Ascending aorta (tissue), 2 donors: ENCODE data around the gene ZNF367. TPM values are rescaled to one million over a fixed set of nuclear protein-coding genes. Genes with fewer than 3 reads are reported as not detected.

Experiments used
- DNase-seq, 2 donors: peaks; one replicate each; pipeline ENCODE4 v3.0.0-alpha.2; 2019; ENCODE audit warnings: low spot score in 2 of 2
- H3K27ac ChIP-seq, 2 donors: fragments of 200-600 bp; sonication (generic); one replicate each; pipeline ENCODE4 v1.5.1; 2016 to 2017; ENCODE audit warnings: mild to moderate bottlenecking in 1 of 2
- H3K27me3 ChIP-seq: fragments of 200-600 bp; sonication (generic); one replicate; pipeline ENCODE4 v1.5.1; 2017
- H3K36me3 ChIP-seq, 2 donors: fragments of 200-600 bp; sonication (generic); one replicate each; pipeline ENCODE4 v1.5.1; 2016
- H3K4me1 ChIP-seq, 2 donors: fragments of 200-600 bp; sonication (generic); one replicate each; pipeline ENCODE4 v1.5.1; 2016 to 2017; ENCODE audit warnings: mild to moderate bottlenecking in 1 of 2
- H3K4me3 ChIP-seq, 2 donors: fragments of 200-600 bp; sonication (generic); one replicate each; pipeline ENCODE4 v1.5.1; 2016 to 2017; ENCODE audit warnings: mild to moderate bottlenecking in 1 of 2
- H3K9me3 ChIP-seq, 2 donors: fragments of 200-600 bp; sonication (generic); one replicate each; pipeline ENCODE4 v1.5.1; 2016
- intact Hi-C: fragments of 100-400 bp; cut with DNase I; formaldehyde crosslinking; loops from one replicate; pipeline ENCODE4 v1.15.1; 2023
- total RNA-seq: library from RNA; depleted of rRNA; stranded (reverse); fragments of >200 nt; gene quantifications from one replicate; pipeline ENCODE4 v1.1.0, GENCODE V29; 2016
- TF ChIP-seq, protein P1 (sequence below), 3 experiments: fragments of 200-600 bp in 2 of 3; fragments of 450-650 bp in 1 of 3; sonication (generic) in 2 of 3; IDR thresholded peaks; one replicate each; pipeline ENCODE4 v1.5.1; 2016 to 2019; ENCODE audit warnings: antibody characterized with exemption in 3 of 3, mild to moderate bottlenecking in 1 of 3, moderate library complexity in 1 of 3

ZNF367 gene
- total RNA-seq, 1 donor from 2014 or later, result 3.9 TPM

DNA sequence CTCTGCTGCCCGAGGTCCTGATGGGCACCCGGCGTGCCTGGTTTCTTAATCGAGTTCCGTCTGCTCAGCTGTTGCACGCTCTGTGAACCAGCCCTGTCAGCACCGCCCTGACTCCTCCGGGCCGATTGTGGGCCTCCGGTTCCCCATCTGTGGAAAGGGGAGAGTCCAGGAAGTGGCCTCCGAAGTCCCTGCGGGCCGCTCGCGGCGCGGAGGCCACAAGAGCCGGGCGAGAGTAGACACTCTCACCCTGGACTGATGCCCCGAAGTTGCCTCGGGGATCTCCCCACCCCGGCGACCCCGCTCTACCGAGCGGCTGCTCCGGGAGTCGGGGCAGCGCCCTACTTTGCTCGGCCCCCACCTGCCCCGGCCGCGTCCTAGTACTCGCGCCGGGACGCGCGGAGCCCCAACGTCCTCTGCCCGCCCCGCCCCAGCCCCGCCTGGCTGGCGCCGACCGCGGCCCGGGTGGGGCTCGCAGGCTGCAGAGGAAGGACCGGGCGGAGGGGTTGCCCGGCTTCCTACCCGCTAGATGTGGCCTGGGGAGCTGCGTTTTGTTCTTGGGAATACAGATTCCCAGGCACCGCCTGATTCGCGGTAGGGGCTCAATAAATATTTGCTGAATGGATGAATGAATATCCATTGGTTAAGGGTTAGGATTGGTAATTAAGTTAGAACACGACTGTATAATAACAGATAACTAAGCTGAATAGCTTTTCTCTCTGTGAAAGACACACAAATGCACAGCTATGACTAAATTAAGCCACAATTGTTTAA, 935 bp upstream of the ZNF367 start:
- intact Hi-C loops, result loop anchor here (1.0 to 5.0 kb wide), 7 partner anchors 36 to 908 kb away; partner anchors contain the start of genes CDC14B and SLC35D2
- Histone ChIP-seq H3K36me3 (no peaks in the 10 kb centered on the region), H3K4me3 (peak overlapping the region; percentile 77 to 92), H3K4me1 (peaks cover 11 to 23% of the 10 kb centered on the region in 2 donors), H3K27me3 (no peaks in the 10 kb centered on the region), H3K27ac (peak overlapping the region; percentile 99), H3K9me3 (no peaks in the 10 kb centered on the region)
- TF ChIP-seq, protein P1, sequence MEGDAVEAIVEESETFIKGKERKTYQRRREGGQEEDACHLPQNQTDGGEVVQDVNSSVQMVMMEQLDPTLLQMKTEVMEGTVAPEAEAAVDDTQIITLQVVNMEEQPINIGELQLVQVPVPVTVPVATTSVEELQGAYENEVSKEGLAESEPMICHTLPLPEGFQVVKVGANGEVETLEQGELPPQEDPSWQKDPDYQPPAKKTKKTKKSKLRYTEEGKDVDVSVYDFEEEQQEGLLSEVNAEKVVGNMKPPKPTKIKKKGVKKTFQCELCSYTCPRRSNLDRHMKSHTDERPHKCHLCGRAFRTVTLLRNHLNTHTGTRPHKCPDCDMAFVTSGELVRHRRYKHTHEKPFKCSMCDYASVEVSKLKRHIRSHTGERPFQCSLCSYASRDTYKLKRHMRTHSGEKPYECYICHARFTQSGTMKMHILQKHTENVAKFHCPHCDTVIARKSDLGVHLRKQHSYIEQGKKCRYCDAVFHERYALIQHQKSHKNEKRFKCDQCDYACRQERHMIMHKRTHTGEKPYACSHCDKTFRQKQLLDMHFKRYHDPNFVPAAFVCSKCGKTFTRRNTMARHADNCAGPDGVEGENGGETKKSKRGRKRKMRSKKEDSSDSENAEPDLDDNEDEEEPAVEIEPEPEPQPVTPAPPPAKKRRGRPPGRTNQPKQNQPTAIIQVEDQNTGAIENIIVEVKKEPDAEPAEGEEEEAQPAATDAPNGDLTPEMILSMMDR (IDR thresholded peaks at IDR 0.05), result no peak
- DNase-seq, result peak in 1 of 2 donors; percentile 84

DNA sequence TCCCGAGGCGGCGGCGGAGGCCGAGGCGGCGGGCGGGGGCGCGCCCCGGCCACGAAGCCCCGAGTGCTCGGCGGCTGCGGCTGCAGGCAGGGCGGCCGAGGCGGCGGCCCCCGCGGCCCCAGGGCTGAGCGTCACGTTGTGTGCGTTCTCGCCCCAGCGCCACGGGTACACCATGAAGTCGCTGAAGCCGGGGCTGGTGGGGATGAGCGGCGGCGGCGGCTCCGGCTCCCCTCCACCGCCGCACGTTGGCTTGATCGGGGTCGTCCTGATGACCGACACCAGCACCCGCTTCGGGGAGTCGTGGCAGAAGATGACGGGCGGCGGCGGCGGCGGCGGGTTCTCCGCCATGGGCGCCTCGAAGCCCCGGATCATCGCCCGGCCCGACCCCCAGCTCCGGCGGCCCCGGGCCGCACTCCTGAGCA, 498 bp downstream of the ZNF367 start:
- intact Hi-C loops, result loop anchor here (1.0 to 5.0 kb wide), 8 partner anchors 33 to 907 kb away; partner anchors contain the start of genes CDC14B, HABP4 and SLC35D2

DNA sequence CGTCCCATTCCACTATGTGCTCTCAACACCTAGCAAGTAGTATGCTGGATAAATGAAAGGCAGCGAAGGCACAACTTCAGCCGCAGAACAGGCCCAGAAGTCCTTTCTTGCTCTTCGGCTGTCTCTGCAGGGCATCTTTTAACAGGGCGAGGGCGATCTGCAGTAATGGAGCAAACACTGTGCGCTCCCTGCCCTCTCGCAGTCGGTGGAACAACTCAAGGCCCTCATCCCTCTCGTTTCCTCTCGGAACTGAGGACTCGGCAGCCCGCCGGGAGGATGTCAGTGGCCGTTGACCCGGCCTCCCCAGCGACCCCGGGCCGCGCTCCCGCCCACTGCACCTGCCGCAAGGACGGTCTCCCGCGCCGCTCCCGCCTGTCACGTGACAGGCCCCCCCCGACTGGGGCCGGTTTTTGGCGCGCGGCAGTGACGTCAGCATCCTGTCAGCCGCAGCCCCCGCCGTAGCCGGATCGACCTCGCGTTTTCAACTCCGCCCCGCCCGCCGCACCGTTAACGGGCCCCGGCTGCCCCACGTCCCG, 1.1 kb downstream of the ZNF367 start:
- Histone ChIP-seq H3K9me3 (no peaks in the 10 kb centered on the region), H3K4me3 (peak overlapping the region; percentile 77 to 92), H3K27ac (peak overlapping the region; percentile 99), H3K27me3 (no peaks in the 10 kb centered on the region), H3K36me3 (no peaks in the 10 kb centered on the region), H3K4me1 (peaks cover 11 to 23% of the 10 kb centered on the region in 2 donors)
- TF ChIP-seq, protein P1 (IDR thresholded peaks at IDR 0.05), result peak in 2 of 3 experiments; percentile 30 to 46
- intact Hi-C loops, result loop anchor here (1.0 to 5.0 kb wide), 2 partner anchors 33 to 105 kb away; partner anchors contain the start of gene HABP4
- DNase-seq, result peak; percentile 34 to 94

More for the DNA sequence above, 498 bp downstream of the ZNF367 start:
- H3K27me3 ChIP-seq, result no peaks in the 10 kb centered on the region
- no peak for DNase-seq
- TF ChIP-seq, protein P1 (IDR thresholded peaks at IDR 0.05), result no peak
- no peaks in the 10 kb centered on the region for H3K9me3 ChIP-seq
- H3K36me3 ChIP-seq, result no peaks in the 10 kb centered on the region
- peaks cover 11 to 23% of the 10 kb centered on the region in 2 donors for H3K4me1 ChIP-seq
- H3K27ac ChIP-seq, result peak overlapping the region; percentile 99
- H3K4me3 ChIP-seq, result peak overlapping the region; percentile 77 to 92

DNA sequence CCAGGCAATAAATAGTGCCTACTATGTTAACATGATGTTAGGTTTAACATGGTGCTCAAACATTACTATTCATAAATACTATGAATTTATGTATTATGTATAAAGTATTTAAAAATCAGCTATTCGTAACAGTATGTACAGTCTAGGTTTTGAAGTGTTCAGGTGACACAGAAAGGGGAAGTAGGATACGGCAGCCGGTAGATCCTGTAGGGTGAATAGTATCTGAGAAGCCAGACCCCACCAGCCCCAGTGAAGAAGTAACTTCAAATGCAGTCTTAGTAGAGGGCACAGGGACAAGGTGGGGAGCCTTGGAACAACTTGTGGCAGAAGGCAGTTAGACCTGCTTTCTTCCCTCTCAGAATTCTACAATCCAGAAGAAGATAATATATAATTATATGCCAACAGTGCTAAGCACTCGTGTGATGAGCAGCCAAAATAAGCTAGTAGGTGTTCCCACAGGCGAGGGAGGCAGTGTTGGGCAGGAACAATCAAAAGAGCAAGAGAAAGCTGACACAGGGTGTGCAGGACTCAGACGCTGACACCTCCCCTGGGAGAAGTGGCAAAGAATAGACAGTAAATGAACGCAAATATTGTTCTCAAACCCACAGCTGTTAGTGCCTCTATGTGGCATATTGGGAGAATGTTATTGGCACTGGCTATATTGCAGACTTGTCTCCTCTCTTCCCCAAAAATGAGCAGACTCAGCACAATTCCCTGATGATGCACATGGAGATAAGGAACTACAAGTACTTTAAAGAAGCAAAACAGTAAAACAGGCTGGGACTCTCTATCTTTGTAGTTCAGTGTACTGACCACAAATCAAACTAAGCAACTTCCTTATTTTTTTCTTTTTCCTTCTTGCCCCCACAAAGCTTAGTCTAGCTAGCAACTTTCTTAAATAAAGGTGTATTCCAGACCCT, 4.6 kb downstream of the ZNF367 start:
- Histone ChIP-seq H3K9me3 (no peaks in the 10 kb centered on the region), H3K27ac (no peak overlapping the region), H3K4me1 (peaks cover 5 to 6% of the 10 kb centered on the region in 2 donors), H3K27me3 (no peaks in the 10 kb centered on the region), H3K4me3 (no peak overlapping the region), H3K36me3 (no peaks in the 10 kb centered on the region)
- no peak for DNase-seq
- TF ChIP-seq, protein P1 (IDR thresholded peaks at IDR 0.05), result no peak
- intact Hi-C loops, result no loop called here

DNA sequence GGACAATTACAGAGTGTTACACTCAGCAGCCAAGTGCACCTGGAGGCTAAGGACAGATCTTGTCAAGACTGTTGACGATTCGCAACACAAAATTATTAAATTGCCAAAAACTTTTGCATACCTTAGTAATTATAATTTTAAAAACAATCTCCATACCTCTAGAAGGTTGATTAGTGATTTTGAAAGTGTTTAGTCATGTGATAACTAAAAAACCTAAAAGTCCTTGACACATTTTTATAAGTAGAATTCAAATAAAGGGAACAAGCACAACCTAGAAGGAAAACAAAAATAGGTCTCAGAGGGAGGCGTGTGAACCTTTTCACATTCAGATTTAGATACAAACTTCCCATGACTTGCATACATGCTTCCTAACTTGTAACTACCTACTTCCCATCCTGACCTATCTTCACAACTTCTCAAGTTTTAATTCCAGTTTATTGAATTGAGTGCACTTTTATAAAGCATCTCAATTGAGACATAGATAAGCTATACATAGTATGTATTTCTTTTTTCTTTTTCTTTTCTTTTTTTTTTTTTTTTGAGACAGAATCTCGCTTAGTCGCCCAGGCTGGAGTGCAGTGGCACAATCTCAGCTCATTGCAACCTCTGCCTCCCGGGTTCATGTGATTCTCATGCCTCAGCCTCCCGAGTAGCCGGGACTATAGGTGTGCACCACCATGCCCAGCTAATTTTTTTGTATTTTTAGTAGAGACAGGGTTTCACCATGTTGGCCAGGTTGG, 5.8 kb downstream of the ZNF367 start:
- no peak for DNase-seq
- Histone ChIP-seq H3K4me1 (peaks cover 5 to 6% of the 10 kb centered on the region in 2 donors), H3K27ac (no peak overlapping the region), H3K36me3 (no peaks in the 10 kb centered on the region), H3K9me3 (no peaks in the 10 kb centered on the region), H3K4me3 (no peak overlapping the region), H3K27me3 (no peaks in the 10 kb centered on the region)
- intact Hi-C loops, result no loop called here
- TF ChIP-seq, protein P1 (IDR thresholded peaks at IDR 0.05), result no peak
